Activated T-cell treated with anti-CD3 and anti-CD28 coated beads, Interleukin-2, amount 50 U/mL, for 72 hours (primary cell): ENCODE data around the gene ZNRF3. TPM values are rescaled to one million over a fixed set of nuclear protein-coding genes. Genes with fewer than 3 reads are reported as not detected.

ENCODE experiments used
- ATAC-seq, 2 donors: fragments of 150-1000 bp; cut with Tn5 transposase; replicated peaks in 1 of 2; 2 replicates each; pipeline ENCODE4 v1.10.0; 2021; ENCODE audit warnings: moderate library complexity in 2 of 2, mild to moderate bottlenecking in 1 of 2
- DNase-seq, 2 donors: peaks; one replicate each; pipeline ENCODE4 v3.0.0; 2021 to 2022; ENCODE audit warnings: mixed read lengths in 1 of 2
- H3K27ac Mint-ChIP-seq: one replicate; pipeline ENCODE4 v1.8.0; 2022; ENCODE audit warnings: mild to moderate bottlenecking, moderate library complexity, mixed read lengths
- H3K27me3 Mint-ChIP-seq: one replicate; pipeline ENCODE4 v1.8.0; 2022; ENCODE audit warnings: low read depth, mixed read lengths
- H3K36me3 Mint-ChIP-seq, 2 donors: one replicate each; pipeline ENCODE4 v1.8.0; 2022; ENCODE audit warnings: mixed read lengths in 2 of 2, mild to moderate bottlenecking in 1 of 2; ENCODE audit not compliant: insufficient read depth in 2 of 2
- H3K4me1 Mint-ChIP-seq: one replicate; pipeline ENCODE4 v1.8.0; 2022; ENCODE audit warnings: low read depth, mixed read lengths
- H3K4me3 Mint-ChIP-seq, 2 donors: one replicate each; pipeline ENCODE4 v1.8.0; 2022; ENCODE audit warnings: mild to moderate bottlenecking in 2 of 2, mixed read lengths in 2 of 2, moderate library complexity in 2 of 2
- H3K9me3 Mint-ChIP-seq, 2 donors: one replicate each; pipeline ENCODE4 v1.8.0; 2022; ENCODE audit warnings: mixed read lengths in 2 of 2
- total RNA-seq, 2 donors: library from RNA; stranded (reverse); gene quantifications; one replicate each; pipeline ENCODE4 v1.2.3, GENCODE V29; 2022

The ZNRF3 gene
- total RNA-seq, 2 donors from 2014 or later: 0.86 to 0.94 TPM

DNA sequence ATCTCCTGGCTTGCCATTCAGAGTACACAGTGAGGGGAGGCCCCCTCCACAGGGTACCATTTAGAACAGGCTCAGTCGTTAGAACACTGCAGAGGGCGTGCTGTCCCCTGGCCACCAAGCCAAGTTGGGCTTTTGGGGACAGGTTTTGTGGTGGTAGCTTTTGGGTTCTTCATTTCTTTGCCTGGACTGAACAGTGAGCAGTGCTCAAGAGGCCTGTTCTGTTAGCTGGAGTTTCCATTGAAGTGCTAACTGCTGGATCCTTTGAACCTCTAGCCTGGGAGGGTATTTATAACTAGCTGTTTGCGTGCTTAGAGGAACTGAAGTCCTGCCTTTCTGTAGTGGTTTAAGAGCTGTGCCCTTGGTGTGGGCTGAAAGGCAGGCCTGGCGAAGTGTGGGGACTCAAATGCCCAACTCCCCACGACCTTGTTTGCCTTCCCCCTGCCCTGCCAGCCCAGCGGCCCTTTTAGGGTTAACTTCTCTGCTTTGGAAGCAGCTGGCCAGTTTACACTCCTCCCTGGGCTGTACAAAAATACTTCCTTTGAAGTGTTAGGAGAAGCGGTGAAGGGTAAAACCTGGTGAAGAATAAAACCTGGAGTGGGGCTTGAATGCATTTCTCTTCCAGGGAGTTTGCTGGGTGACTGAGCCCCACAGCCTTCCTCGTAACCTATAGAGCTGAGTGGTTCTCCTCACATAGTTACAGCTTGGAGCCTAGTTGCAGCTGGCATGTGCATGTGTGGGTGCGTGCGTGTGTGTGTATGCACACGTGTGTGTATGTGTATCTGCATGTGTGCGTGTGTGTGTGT is 34.6 kb downstream of the ZNRF3 start:
- no peak for ATAC-seq
- no peaks in the 10 kb centered on the region for H3K9me3 Mint-ChIP-seq
- H3K4me1 Mint-ChIP-seq: no peaks in the 10 kb centered on the region
- no peak for DNase-seq
- H3K27ac Mint-ChIP-seq: no peak overlapping the region
- H3K36me3 Mint-ChIP-seq: no peaks in the 10 kb centered on the region
- peaks cover 64% of the 10 kb centered on the region for H3K27me3 Mint-ChIP-seq
- H3K4me3 Mint-ChIP-seq: no peak overlapping the region

DNA sequence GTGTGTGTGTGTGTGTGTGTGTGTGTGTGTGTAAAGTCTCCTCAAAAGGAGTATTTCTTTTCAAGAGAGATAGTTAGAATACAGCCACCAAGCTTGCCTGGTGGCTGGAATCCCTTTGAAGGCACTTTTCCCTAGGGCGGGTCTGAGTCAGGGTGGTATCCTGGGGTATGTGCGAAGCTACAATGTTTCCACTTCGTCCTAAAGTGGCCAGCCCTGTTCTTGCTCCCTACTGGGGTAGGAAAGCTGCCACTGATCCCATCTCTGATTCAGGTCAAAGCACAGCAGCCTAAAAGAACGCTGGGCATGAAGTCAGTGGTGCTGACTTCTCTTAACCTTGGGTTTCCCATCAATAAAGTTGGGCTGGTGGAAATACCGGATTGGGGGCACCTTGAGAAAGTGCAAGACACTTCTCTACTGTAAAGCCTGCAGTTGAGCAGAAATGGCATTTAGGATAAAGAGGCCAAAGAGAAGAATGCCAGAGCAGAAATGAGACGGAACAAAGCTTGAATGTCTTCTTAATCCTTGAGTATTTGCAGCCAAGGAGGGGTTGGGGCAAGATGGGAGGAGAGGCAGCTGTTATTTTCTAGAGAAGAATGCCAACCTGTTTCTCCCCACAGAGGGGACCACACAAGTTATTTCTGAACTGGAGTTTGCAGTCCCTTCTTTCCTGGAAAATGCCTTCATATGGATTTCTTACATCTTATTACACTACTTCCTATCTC is 35.3 kb downstream of the ZNRF3 start:
- ATAC-seq: no peak
- H3K27ac Mint-ChIP-seq: no peak overlapping the region
- no peak overlapping the region for H3K4me3 Mint-ChIP-seq
- H3K36me3 Mint-ChIP-seq: no peaks in the 10 kb centered on the region
- DNase-seq: no peak
- H3K27me3 Mint-ChIP-seq: peaks cover 61% of the 10 kb centered on the region
- no peaks in the 10 kb centered on the region for H3K9me3 Mint-ChIP-seq
- H3K4me1 Mint-ChIP-seq: no peaks in the 10 kb centered on the region

GRCh38 chr22:28920757-28921584 is 37.6 kb downstream of the ZNRF3 start:
- no peak overlapping the region for H3K4me3 Mint-ChIP-seq
- DNase-seq (no peak), ATAC-seq (peak; percentile 33 to 50)
- no peaks in the 10 kb centered on the region for H3K36me3 Mint-ChIP-seq
- H3K9me3 Mint-ChIP-seq: no peaks in the 10 kb centered on the region
- H3K27ac Mint-ChIP-seq: no peak overlapping the region
- peaks cover 67% of the 10 kb centered on the region for H3K27me3 Mint-ChIP-seq
- H3K4me1 Mint-ChIP-seq: no peaks in the 10 kb centered on the region

GRCh38 chr22:28921585-28921879 is 38.2 kb downstream of the ZNRF3 start:
- Mint-ChIP-seq H3K36me3 (no peaks in the 10 kb centered on the region), H3K9me3 (no peaks in the 10 kb centered on the region), H3K27ac (no peak overlapping the region), H3K27me3 (peaks cover 67% of the 10 kb centered on the region), H3K4me3 (no peak overlapping the region), H3K4me1 (no peaks in the 10 kb centered on the region)
- DNase-seq: no peak
- no peak for ATAC-seq

DNA sequence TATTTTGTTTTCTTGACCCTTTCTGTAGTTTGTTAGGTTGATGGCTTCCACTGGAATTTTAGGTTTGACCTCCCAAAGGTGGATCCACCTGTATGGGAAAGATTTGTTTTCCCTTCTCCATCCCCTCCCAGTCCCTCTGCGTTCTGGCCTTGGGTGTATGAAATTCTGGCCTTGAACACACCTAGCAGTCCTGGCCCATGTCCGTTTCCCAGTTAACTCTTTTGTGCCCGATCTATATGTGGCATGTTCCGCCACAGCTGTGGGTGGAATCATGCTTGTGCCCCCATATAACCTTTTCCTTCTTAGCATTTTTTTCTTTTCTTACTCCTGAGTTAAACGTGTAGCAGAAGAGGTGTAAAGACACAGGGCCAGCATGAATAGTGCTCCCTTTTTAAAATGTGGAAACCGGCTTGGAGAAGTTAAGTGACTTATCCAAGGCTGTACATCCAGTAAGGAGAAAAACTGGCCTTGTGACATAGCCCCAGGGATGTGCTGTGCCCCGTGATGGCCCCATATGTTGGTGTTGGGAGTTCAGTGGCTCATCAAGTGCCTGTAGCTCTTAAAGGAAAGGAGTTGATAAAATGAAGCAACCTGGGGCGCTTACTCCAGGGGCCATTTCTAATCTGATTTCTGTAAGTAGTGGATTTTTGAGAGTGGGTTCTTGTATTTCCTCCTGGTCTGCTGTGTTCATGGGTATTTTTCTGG is 39.3 kb downstream of the ZNRF3 start:
- Mint-ChIP-seq H3K9me3 (no peaks in the 10 kb centered on the region), H3K27ac (no peak overlapping the region), H3K4me3 (no peak overlapping the region), H3K36me3 (no peaks in the 10 kb centered on the region), H3K4me1 (no peaks in the 10 kb centered on the region), H3K27me3 (peaks cover 64% of the 10 kb centered on the region)
- DNase-seq (no peak), ATAC-seq (no peak)

GRCh38 chr22:28923826-28924732 is 40.7 kb downstream of the ZNRF3 start:
- H3K27me3 Mint-ChIP-seq: peaks cover 54% of the 10 kb centered on the region
- H3K9me3 Mint-ChIP-seq: no peaks in the 10 kb centered on the region
- H3K27ac Mint-ChIP-seq: no peak overlapping the region
- H3K4me1 Mint-ChIP-seq: no peaks in the 10 kb centered on the region
- ATAC-seq (no peak), DNase-seq (no peak)
- H3K36me3 Mint-ChIP-seq: no peaks in the 10 kb centered on the region
- H3K4me3 Mint-ChIP-seq: no peak overlapping the region

DNA sequence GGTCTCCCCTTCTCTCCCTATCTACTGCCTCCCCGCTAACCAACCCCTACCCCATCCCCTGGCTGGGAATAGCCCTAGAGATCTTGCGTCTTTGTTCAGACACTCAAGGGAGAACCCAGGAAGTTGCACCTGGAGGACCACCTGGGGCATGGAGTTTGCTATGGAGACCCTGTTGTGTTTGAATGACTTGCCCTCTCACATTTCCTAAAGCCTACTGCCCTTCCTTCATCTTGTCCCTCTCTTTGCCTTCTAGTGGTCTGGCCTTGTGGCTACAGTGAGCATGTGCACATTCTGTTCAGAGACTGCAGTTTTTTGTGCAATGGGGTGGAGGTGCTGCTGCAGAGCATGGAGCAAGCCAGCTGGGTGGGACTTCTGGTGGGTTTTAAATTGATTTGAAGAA is 42.5 kb downstream of the ZNRF3 start:
- H3K4me1 Mint-ChIP-seq: no peaks in the 10 kb centered on the region

GRCh38 chr22:28927630-28928029 is 44.3 kb downstream of the ZNRF3 start:
- peaks cover 47% of the 10 kb centered on the region for H3K27me3 Mint-ChIP-seq
- no peak overlapping the region for H3K27ac Mint-ChIP-seq
- no peak for DNase-seq
- ATAC-seq: no peak
- H3K36me3 Mint-ChIP-seq: no peaks in the 10 kb centered on the region
- no peak overlapping the region for H3K4me3 Mint-ChIP-seq
- H3K9me3 Mint-ChIP-seq: no peaks in the 10 kb centered on the region
- H3K4me1 Mint-ChIP-seq: peaks cover 4% of the 10 kb centered on the region

More for the DNA sequence above, 42.5 kb downstream of the ZNRF3 start:
- no peaks in the 10 kb centered on the region for H3K9me3 Mint-ChIP-seq
- no peaks in the 10 kb centered on the region for H3K36me3 Mint-ChIP-seq
- H3K27ac Mint-ChIP-seq: no peak overlapping the region
- ATAC-seq (no peak), DNase-seq (no peak)
- no peak overlapping the region for H3K4me3 Mint-ChIP-seq
- H3K27me3 Mint-ChIP-seq: peaks cover 46% of the 10 kb centered on the region

GRCh38 chr22:28929197-28929596 is 45.8 kb downstream of the ZNRF3 start:
- H3K27ac Mint-ChIP-seq: no peak overlapping the region
- peaks cover 54% of the 10 kb centered on the region for H3K27me3 Mint-ChIP-seq

DNA sequence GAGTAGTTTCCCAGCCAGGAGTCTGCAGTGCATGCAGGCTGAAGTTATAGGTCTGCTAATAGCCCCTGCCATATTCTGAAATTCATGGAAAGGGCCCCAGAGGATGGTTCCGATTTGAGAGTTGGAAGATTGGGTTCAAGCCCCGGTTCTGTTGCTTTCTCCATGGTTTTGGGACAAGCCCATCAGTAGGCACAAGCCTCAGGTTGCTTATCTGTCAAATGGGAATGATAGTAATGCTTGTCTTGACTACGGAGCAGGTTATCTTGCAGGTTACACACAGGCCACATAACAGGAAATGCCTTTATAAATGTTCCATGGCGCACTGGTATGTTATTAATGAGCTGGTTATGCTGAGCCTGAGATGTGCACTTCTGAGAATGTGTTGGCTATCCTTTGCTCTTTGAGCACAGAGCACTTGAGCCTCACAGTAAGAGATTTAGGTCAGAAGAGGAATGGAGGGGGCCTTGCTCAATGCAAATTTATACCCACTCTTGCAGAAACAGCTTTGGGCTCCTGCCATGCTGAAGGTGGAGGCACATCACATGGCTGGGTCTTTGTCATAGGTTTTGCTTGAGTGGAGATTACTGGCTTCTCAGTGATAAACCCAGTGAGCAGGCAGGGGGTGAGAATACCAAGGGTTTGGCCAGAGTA is 47.1 kb downstream of the ZNRF3 start:
- H3K27me3 Mint-ChIP-seq: peaks cover 57% of the 10 kb centered on the region
- no peaks in the 10 kb centered on the region for H3K9me3 Mint-ChIP-seq
- DNase-seq (no peak), ATAC-seq (no peak)
- no peaks in the 10 kb centered on the region for H3K36me3 Mint-ChIP-seq
- H3K4me1 Mint-ChIP-seq: peaks cover 4% of the 10 kb centered on the region
- H3K27ac Mint-ChIP-seq: no peak overlapping the region
- H3K4me3 Mint-ChIP-seq: no peak overlapping the region

More at GRCh38 chr22:28929197-28929596, 45.8 kb downstream of the ZNRF3 start:
- no peak overlapping the region for H3K4me3 Mint-ChIP-seq
- H3K36me3 Mint-ChIP-seq: no peaks in the 10 kb centered on the region
- no peaks in the 10 kb centered on the region for H3K9me3 Mint-ChIP-seq
- DNase-seq (no peak), ATAC-seq (no peak)
- peaks cover 4% of the 10 kb centered on the region for H3K4me1 Mint-ChIP-seq

DNA sequence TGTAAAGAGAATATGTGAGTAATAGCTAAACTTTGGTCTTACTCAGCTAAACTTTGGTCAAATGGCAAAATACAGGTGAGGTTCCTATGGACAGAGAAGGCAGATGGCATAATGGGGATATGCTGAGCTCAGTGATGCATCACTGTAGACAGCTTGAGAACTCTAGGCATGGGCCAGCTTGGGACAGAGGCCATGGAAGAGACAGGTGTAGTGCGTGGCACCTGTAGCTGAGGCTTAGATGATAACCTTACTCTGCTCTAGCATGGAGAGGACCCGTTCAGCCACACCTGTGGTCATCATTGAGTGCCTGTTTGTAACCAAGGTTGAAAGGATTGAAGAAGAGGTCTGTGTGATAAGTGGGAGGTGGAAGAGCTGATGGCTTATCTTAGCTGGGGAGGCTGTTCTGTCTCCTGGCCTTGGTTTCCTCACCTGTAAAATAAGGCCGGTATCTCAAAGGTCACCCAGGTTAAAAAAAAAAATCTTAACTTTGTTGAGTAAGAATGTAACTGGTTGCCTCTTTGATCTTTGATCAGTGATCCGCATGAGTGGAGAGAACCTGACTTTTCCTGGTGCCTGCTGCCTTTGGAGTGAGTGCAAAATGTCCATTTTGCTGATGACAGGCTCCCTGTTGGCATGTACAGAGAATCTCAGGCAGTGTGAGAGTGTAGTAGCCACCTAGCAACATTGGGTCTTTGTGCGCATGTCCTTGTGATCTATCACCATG is 48.6 kb downstream of the ZNRF3 start:
- no peak overlapping the region for H3K4me3 Mint-ChIP-seq
- DNase-seq: no peak
- H3K9me3 Mint-ChIP-seq: no peaks in the 10 kb centered on the region
- H3K27ac Mint-ChIP-seq: no peak overlapping the region
- peaks cover 4% of the 10 kb centered on the region for H3K4me1 Mint-ChIP-seq
- no peak for ATAC-seq
- no peaks in the 10 kb centered on the region for H3K36me3 Mint-ChIP-seq
- peaks cover 63% of the 10 kb centered on the region for H3K27me3 Mint-ChIP-seq
